ENCODE results near the gene OGDHL. TPM values are rescaled to one million over a fixed set of nuclear protein-coding genes. Genes with fewer than 3 reads are reported as not detected.

OGDHL gene
- total RNA-seq, 1 donor from 2014 or later, result 2.8 TPM

- no peak overlapping the region for H3K27ac Mint-ChIP-seq
- intact Hi-C loops (cut with micrococcal nuclease), result no loop called here
These were observed 19.2 kb downstream of the OGDHL start for GRCh38 chr10:49742683-49743463.

GRCh38 chr10:49741108-49741995 is 20.8 kb downstream of the OGDHL start:
- intact Hi-C loops (cut with micrococcal nuclease), result no loop called here
- H3K4me1 Mint-ChIP-seq (ENCODE audit: low read depth), result no peaks in the 10 kb centered on the region
- no peaks in the 10 kb centered on the region for H3K9me3 Mint-ChIP-seq
- H3K36me3 Mint-ChIP-seq (ENCODE audit: low read depth), result no peaks in the 10 kb centered on the region
- H3K27me3 Mint-ChIP-seq (ENCODE audit: insufficient read depth), result no peaks in the 10 kb centered on the region
- H3K27ac Mint-ChIP-seq, result no peak overlapping the region
- DNase-seq (ENCODE audit: low spot score), result no peak
- H3K4me3 Mint-ChIP-seq, result no peak overlapping the region

More at GRCh38 chr10:49742683-49743463, 19.2 kb downstream of the OGDHL start:
- Mint-ChIP-seq H3K36me3 (ENCODE audit: low read depth) (no peaks in the 10 kb centered on the region), H3K27me3 (ENCODE audit: insufficient read depth) (no peaks in the 10 kb centered on the region), H3K4me3 (no peak overlapping the region), H3K9me3 (no peaks in the 10 kb centered on the region), H3K4me1 (ENCODE audit: low read depth) (no peaks in the 10 kb centered on the region)
- DNase-seq (ENCODE audit: low spot score), result no peak

GRCh38 chr10:49740346-49741107 is 21.6 kb downstream of the OGDHL start:
- no peaks in the 10 kb centered on the region for H3K27me3 Mint-ChIP-seq (ENCODE audit: insufficient read depth)
- H3K9me3 Mint-ChIP-seq, result no peaks in the 10 kb centered on the region
- H3K4me1 Mint-ChIP-seq (ENCODE audit: low read depth), result no peaks in the 10 kb centered on the region
- no peak overlapping the region for H3K27ac Mint-ChIP-seq
- H3K36me3 Mint-ChIP-seq (ENCODE audit: low read depth), result no peaks in the 10 kb centered on the region
- H3K4me3 Mint-ChIP-seq, result no peak overlapping the region
- DNase-seq (ENCODE audit: low spot score), result no peak
- intact Hi-C loops (cut with micrococcal nuclease), result no loop called here

- intact Hi-C loops (cut with micrococcal nuclease), result no loop called here
- DNase-seq (ENCODE audit: low spot score), result no peak
- Mint-ChIP-seq H3K36me3 (ENCODE audit: low read depth) (no peaks in the 10 kb centered on the region), H3K4me3 (no peak overlapping the region), H3K27ac (no peak overlapping the region), H3K27me3 (ENCODE audit: insufficient read depth) (no peaks in the 10 kb centered on the region), H3K9me3 (no peaks in the 10 kb centered on the region), H3K4me1 (ENCODE audit: low read depth) (no peaks in the 10 kb centered on the region)
These were observed 22.7 kb downstream of the OGDHL start for GRCh38 chr10:49739426-49739825.

- Mint-ChIP-seq H3K4me1 (ENCODE audit: low read depth) (no peaks in the 10 kb centered on the region), H3K9me3 (no peaks in the 10 kb centered on the region), H3K27ac (no peak overlapping the region), H3K36me3 (ENCODE audit: low read depth) (no peaks in the 10 kb centered on the region), H3K27me3 (ENCODE audit: insufficient read depth) (no peaks in the 10 kb centered on the region), H3K4me3 (no peak overlapping the region)
- intact Hi-C loops (cut with micrococcal nuclease), result no loop called here
- no peak for DNase-seq (ENCODE audit: low spot score)
These were observed 23.3 kb downstream of the OGDHL start for GRCh38 chr10:49738616-49739360.

GRCh38 chr10:49737474-49738201 is 24.5 kb downstream of the OGDHL start:
- intact Hi-C loops (cut with micrococcal nuclease), result no loop called here
- H3K9me3 Mint-ChIP-seq, result no peaks in the 10 kb centered on the region
- H3K4me1 Mint-ChIP-seq (ENCODE audit: low read depth), result no peaks in the 10 kb centered on the region
- no peak overlapping the region for H3K4me3 Mint-ChIP-seq
- DNase-seq (ENCODE audit: low spot score), result no peak
- no peak overlapping the region for H3K27ac Mint-ChIP-seq
- H3K27me3 Mint-ChIP-seq (ENCODE audit: insufficient read depth), result no peaks in the 10 kb centered on the region
- no peaks in the 10 kb centered on the region for H3K36me3 Mint-ChIP-seq (ENCODE audit: low read depth)

GRCh38 chr10:49736564-49737113 is 25.5 kb downstream of the OGDHL start:
- Mint-ChIP-seq H3K36me3 (ENCODE audit: low read depth) (no peaks in the 10 kb centered on the region), H3K4me3 (no peak overlapping the region), H3K27ac (no peak overlapping the region), H3K9me3 (no peaks in the 10 kb centered on the region), H3K27me3 (ENCODE audit: insufficient read depth) (no peaks in the 10 kb centered on the region), H3K4me1 (ENCODE audit: low read depth) (no peaks in the 10 kb centered on the region)
- intact Hi-C loops (cut with micrococcal nuclease), result no loop called here
- no peak for DNase-seq (ENCODE audit: low spot score)

- no peaks in the 10 kb centered on the region for H3K4me1 Mint-ChIP-seq (ENCODE audit: low read depth)
- no peaks in the 10 kb centered on the region for H3K36me3 Mint-ChIP-seq (ENCODE audit: low read depth)
- intact Hi-C loops (cut with micrococcal nuclease), result no loop called here
- no peaks in the 10 kb centered on the region for H3K27me3 Mint-ChIP-seq (ENCODE audit: insufficient read depth)
- no peak overlapping the region for H3K27ac Mint-ChIP-seq
- no peaks in the 10 kb centered on the region for H3K9me3 Mint-ChIP-seq
- H3K4me3 Mint-ChIP-seq, result no peak overlapping the region
- no peak for DNase-seq (ENCODE audit: low spot score)
These were observed 26.1 kb downstream of the OGDHL start for GRCh38 chr10:49735848-49736563.

GRCh38 chr10:49735161-49735560 is 27.0 kb downstream of the OGDHL start:
- Mint-ChIP-seq H3K27me3 (ENCODE audit: insufficient read depth) (peaks cover 1% of the 10 kb centered on the region), H3K27ac (no peak overlapping the region), H3K4me1 (ENCODE audit: low read depth) (no peaks in the 10 kb centered on the region), H3K36me3 (ENCODE audit: low read depth) (no peaks in the 10 kb centered on the region), H3K4me3 (no peak overlapping the region), H3K9me3 (no peaks in the 10 kb centered on the region)
- intact Hi-C loops (cut with micrococcal nuclease), result no loop called here
- no peak for DNase-seq (ENCODE audit: low spot score)

GRCh38 chr10:49734676-49735075 is 27.4 kb downstream of the OGDHL start:
- intact Hi-C loops (cut with micrococcal nuclease), result no loop called here
- H3K36me3 Mint-ChIP-seq (ENCODE audit: low read depth), result no peaks in the 10 kb centered on the region
- H3K4me1 Mint-ChIP-seq (ENCODE audit: low read depth), result no peaks in the 10 kb centered on the region
- peaks cover 6% of the 10 kb centered on the region for H3K27me3 Mint-ChIP-seq (ENCODE audit: insufficient read depth)
- DNase-seq (ENCODE audit: low spot score), result no peak
- H3K27ac Mint-ChIP-seq, result no peak overlapping the region
- H3K4me3 Mint-ChIP-seq, result no peak overlapping the region
- H3K9me3 Mint-ChIP-seq, result no peaks in the 10 kb centered on the region

- no peaks in the 10 kb centered on the region for H3K9me3 Mint-ChIP-seq
- H3K4me1 Mint-ChIP-seq (ENCODE audit: low read depth), result no peaks in the 10 kb centered on the region
- H3K27me3 Mint-ChIP-seq (ENCODE audit: insufficient read depth), result peaks cover 6% of the 10 kb centered on the region
- intact Hi-C loops (cut with micrococcal nuclease), result no loop called here
- H3K36me3 Mint-ChIP-seq (ENCODE audit: low read depth), result no peaks in the 10 kb centered on the region
- DNase-seq (ENCODE audit: low spot score), result no peak
- H3K27ac Mint-ChIP-seq, result no peak overlapping the region
- no peak overlapping the region for H3K4me3 Mint-ChIP-seq
These were observed 28.3 kb downstream of the OGDHL start for GRCh38 chr10:49733866-49734265.

Measured in activated T-helper 1 cell treated with anti-CD3 and anti-CD28 coated beads, Interleukin-12 subunit alpha, Interleukin-12 subunit beta, Interleukin-2, Interleukin-4 antibody, amounts not matched to agents 30 ng/mL and 10 ng/mL and 1 ng/mL, durations not matched to agents 14 hours and 24 hours and 36 hours (primary cell).